GM19324 (cell line): ENCODE results near the gene TUB.
A peak's percentile ranks its signal among the peaks of the same experiment; 100 is the strongest.

Experiments used
- ATAC-seq: cut with Tn5 transposase; IDR thresholded peaks from one replicate; pipeline ENCODE4 v1.9.1; 2021; ENCODE audit warnings: mild to moderate bottlenecking, moderate library complexity; ENCODE audit not compliant: unreplicated experiment, low FRiP score

Gene TUB, protein sequence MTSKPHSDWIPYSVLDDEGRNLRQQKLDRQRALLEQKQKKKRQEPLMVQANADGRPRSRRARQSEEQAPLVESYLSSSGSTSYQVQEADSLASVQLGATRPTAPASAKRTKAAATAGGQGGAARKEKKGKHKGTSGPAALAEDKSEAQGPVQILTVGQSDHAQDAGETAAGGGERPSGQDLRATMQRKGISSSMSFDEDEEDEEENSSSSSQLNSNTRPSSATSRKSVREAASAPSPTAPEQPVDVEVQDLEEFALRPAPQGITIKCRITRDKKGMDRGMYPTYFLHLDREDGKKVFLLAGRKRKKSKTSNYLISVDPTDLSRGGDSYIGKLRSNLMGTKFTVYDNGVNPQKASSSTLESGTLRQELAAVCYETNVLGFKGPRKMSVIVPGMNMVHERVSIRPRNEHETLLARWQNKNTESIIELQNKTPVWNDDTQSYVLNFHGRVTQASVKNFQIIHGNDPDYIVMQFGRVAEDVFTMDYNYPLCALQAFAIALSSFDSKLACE

DNA sequence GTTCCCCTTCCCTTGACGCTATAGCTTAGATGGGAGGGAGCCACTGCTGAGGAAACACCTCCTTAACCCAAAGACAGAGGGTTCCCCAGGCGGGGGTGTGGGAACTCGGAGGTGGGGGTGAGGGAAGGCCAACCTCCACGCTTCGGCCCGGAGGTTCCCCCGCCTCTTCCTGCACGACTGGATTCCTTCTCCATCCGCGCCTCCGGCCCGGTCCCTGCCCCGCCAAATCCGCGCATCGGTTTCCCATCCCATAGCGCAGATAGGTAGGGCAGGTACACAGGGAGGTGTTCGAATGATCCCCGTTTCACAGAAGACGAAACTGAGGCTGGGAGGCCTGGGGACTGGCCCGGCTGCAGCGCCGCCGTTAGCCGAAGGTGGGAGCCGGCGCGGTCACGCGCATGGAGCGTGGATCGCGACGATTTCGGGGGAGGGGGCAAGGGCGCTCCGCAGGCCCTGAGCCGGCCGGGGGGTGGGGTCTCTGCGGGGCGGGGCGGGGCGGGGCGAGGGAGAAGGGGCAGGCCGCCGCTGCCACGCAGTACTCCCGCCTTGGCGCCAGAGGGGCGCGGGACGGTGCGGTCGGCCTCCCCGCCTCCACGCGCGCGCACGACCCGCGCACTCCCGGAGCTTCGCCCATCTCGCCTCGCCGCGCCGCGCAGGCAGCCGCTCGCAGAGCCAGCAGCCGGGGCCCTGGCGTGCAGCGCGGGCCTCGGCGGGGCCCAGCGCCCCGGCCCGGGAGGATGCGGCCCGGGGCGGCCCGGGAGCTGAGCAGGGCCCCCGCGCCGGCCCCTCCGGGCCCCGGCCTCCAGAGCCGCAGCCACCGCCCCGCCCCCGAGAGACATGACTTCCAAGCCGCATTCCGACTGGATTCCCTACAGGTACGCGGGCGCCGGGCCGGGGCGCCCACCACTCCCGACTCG, at the start of gene TUB:
Gene TUB, plus strand, starts transcription at position 538 of the 917 bp plus-strand sequence. Its CDS starts 300 bp downstream, at position 838.
- no peak for ATAC-seq

DNA sequence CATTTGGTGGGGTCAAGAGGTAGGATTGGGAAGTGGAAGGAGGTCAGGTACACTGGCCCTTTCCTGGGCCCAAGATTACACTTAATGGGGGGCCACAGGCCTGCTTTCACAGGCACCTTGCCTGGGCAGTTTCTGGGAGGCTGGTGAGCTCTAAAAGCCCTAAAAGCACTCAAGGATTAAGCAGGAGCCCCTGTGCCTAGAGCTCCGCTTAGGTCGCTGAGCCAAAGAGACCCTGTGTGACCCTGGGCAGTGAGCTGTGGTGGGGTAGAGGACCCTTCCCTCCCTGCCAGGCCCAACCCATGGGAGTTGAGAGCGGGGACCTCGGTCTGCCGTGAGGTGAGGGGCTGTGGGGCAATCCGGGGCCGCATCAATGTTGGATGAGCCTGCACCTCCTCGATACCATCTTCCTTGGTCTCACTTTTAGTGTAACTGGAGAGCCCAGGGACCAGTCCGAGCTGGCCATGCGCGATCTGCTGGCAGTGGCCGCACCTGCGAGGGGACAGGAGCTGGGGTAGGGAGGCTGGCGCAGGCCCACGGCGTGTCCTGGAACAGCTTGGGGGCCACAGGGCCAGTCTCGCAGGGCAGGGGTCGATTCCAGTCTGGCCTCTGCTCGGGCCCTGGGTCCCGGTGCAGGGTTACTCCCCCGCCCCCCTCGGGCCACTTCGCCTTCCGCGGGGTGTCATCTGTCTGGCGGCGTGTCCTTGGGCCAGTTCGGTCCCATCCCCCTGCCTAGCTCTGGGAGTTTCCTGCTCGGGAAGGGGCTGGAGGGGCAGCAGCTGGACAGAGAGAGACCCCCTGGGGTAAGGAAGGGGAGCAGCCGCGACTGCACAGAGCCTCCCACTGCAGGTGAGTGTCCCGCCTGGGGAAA, 49.5 kb upstream of the TUB start:
- ATAC-seq: no peak

DNA sequence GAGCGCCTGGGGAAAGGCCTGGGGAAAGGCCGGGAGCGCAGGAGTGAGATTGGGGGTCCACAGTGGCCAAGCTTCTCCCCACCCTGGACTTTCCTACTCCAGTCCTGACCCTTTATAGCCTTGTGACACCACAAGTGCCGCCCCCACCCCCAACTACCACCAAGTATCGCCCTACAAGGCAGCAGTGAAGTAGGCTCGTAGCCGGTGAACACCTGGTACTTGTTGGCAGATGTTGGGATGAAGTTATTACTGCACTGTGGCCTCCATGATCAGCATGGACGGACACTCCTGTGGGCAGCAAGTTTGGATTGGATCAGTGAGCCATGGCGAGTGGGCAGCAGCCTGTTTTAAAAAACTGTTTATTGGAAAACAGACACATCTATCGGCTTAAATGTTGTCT, 48.9 kb upstream of the TUB start:
- no peak for ATAC-seq

- no peak for ATAC-seq
Measured at GRCh38 chr11:8032576-8033304, 48.3 kb upstream of the TUB start.

- ATAC-seq: peak; percentile 55
Measured at GRCh38 chr11:8033305-8034105, 47.5 kb upstream of the TUB start.

GRCh38 chr11:8034106-8034585, 46.9 kb upstream of the TUB start:
- no peak for ATAC-seq

DNA sequence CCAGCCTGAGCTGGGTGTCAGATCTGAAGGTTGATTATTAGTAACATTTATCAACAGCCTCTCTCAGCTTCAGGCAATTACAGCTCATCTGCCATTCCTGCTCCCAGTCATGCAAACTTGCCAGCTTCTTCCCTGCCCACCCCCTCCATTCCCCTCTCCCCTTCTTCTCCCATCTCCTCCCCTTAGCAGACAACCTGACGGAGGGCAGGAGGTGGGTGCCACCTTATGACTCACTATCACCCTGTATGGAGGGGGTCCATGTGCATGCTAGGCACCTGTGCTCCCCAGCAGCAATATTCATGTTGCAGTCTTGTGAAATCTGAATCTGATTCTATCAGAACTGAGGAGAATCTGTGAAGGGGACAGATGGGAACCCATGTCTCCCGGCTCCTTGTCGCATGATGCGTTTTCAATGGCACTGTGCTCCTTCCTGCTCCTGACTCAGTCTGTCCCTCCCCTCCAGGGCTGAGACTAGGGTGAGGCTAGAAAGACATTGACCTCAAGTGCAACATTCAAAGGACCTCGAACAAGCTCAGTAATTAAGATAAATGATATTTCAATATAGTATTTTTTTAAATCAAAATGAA, 46.3 kb upstream of the TUB start:
- no peak for ATAC-seq

- no peak for ATAC-seq
Measured at GRCh38 chr11:8035200-8035855, 45.7 kb upstream of the TUB start.

- no peak for ATAC-seq
Measured at GRCh38 chr11:8036002-8036802, 44.8 kb upstream of the TUB start.

DNA sequence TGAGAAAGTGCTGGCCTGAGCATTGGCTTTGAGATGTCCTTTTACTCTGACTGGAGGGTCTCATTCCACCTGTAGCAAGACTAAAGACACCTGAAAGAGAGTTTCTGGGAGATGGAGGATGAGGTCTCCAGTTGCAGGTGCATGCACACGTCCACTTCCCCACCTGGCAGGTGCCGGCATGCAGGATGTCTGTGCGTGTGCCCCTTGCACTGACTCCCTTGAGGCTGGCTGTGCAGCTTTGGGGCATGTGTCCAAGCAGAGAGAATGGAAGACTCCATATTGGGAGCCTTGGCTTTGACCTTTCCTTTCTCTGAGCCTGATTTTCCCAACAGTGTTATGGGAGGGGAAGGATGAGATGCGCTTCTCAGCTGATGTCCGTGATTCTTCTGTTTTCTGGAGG, 44.0 kb upstream of the TUB start:
- ATAC-seq: no peak

GRCh38 chr11:8038393-8038792, 42.6 kb upstream of the TUB start:
- ATAC-seq: no peak

GRCh38 chr11:8038811-8039529, 42.0 kb upstream of the TUB start:
- no peak for ATAC-seq

GRCh38 chr11:8039530-8040260, 41.3 kb upstream of the TUB start:
- ATAC-seq: no peak

DNA sequence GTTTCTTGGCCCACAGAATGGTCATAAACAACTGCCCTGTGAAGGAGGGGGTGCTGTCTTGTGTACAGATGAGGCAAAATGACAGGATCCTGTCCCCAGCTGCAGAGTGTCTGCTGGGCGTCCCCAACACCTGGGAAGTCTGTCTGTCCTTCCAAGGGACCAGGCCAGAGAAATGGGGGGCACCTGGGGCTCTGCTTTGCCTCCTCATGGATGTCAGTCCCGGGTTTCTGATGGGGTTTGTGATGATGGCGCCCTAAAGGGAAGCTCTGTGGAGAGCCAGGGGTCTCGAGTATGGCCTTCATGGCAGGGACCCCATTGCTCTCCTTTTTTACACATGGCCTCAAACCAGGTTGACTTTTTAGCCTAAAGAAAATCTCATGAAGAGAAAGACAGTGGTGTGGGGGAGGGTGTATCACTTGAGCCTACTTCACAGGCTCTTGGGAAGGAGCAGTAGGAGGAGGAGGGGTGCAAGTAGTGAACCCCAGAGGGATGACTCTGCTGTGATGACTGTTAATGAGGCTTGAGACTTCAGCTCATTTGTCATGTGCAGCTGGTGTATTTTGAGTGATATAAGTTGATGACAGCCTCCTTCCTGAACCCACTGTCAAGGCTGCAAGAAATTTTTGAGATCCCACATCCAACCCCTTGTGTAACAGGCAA, 40.6 kb upstream of the TUB start:
- no peak for ATAC-seq

DNA sequence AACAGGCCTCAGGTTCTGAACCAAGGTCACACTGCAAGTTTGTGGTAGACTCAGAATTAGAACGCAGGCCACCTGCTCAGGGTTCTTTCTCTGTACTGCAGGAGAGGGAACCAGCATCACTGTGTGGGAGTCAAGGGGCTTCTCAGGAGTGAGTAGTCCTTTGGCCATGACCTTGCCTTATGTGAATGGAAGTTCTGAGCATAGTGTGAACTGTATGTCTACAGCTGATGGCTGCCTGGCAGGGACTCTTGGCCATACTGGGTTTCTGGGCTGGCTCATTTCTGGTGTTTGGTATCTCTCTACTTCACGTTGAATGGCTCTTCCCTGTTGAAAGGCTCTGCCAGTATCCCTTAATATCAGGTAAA, 40.1 kb upstream of the TUB start:
- no peak for ATAC-seq
